ENCODE measurements around the gene CHCHD3.

Gene CHCHD3

GRCh38 chr7:133102276-133103060, 20.6 kb upstream of the CHCHD3 start:
- H3K36me3 Mint-ChIP-seq (ENCODE audit: low read depth) = no peaks in the 10 kb centered on the region
- H3K27me3 Mint-ChIP-seq = peaks cover 10% of the 10 kb centered on the region
- no peak overlapping the region for H3K4me3 Mint-ChIP-seq
- no peaks in the 10 kb centered on the region for H3K4me1 Mint-ChIP-seq (ENCODE audit: low read depth)
- H3K27ac Mint-ChIP-seq = no peak overlapping the region
- DNase-seq = no peak
- no peaks in the 10 kb centered on the region for H3K9me3 Mint-ChIP-seq

GRCh38 chr7:133099633-133100286, 17.9 kb upstream of the CHCHD3 start:
- no peaks in the 10 kb centered on the region for H3K4me1 Mint-ChIP-seq (ENCODE audit: low read depth)
- H3K27me3 Mint-ChIP-seq = peaks cover 7% of the 10 kb centered on the region
- no peak for DNase-seq
- H3K36me3 Mint-ChIP-seq (ENCODE audit: low read depth) = no peaks in the 10 kb centered on the region
- no peak overlapping the region for H3K27ac Mint-ChIP-seq
- no peaks in the 10 kb centered on the region for H3K9me3 Mint-ChIP-seq
- no peak overlapping the region for H3K4me3 Mint-ChIP-seq

GRCh38 chr7:133095119-133095671, 13.3 kb upstream of the CHCHD3 start:
- Mint-ChIP-seq H3K9me3 (no peaks in the 10 kb centered on the region), H3K36me3 (ENCODE audit: low read depth) (no peaks in the 10 kb centered on the region), H3K27me3 (peaks cover 2% of the 10 kb centered on the region), H3K4me1 (ENCODE audit: low read depth) (no peaks in the 10 kb centered on the region), H3K27ac (no peak overlapping the region), H3K4me3 (no peak overlapping the region)
- DNase-seq = no peak

- Mint-ChIP-seq H3K27ac (no peak overlapping the region), H3K4me1 (ENCODE audit: low read depth) (no peaks in the 10 kb centered on the region), H3K4me3 (no peak overlapping the region), H3K36me3 (ENCODE audit: low read depth) (no peaks in the 10 kb centered on the region), H3K9me3 (no peaks in the 10 kb centered on the region), H3K27me3 (no peaks in the 10 kb centered on the region)
- no peak for DNase-seq
Observed at GRCh38 chr7:133091943-133092464, 10.1 kb upstream of the CHCHD3 start.

GRCh38 chr7:133082390-133082766, 488 bp upstream of the CHCHD3 start:
- no peaks in the 10 kb centered on the region for H3K9me3 Mint-ChIP-seq
- peak overlapping the region; percentile 86 for H3K4me3 Mint-ChIP-seq
- DNase-seq = no peak
- peak overlapping the region; percentile 97 for H3K27ac Mint-ChIP-seq
- no peaks in the 10 kb centered on the region for H3K27me3 Mint-ChIP-seq
- peaks cover 36% of the 10 kb centered on the region for H3K36me3 Mint-ChIP-seq (ENCODE audit: low read depth)
- peaks cover 31% of the 10 kb centered on the region for H3K4me1 Mint-ChIP-seq (ENCODE audit: low read depth)

- Mint-ChIP-seq H3K4me3 (peak overlapping the region; percentile 86), H3K27ac (peak overlapping the region; percentile 97), H3K27me3 (no peaks in the 10 kb centered on the region), H3K36me3 (ENCODE audit: low read depth) (peaks cover 47% of the 10 kb centered on the region), H3K4me1 (ENCODE audit: low read depth) (peaks cover 41% of the 10 kb centered on the region), H3K9me3 (no peaks in the 10 kb centered on the region)
- DNase-seq = peak; percentile 33
Observed at GRCh38 chr7:133081119-133081598, 731 bp downstream of the CHCHD3 start.

- H3K27me3 Mint-ChIP-seq = no peaks in the 10 kb centered on the region
- no peak for DNase-seq
- H3K36me3 Mint-ChIP-seq (ENCODE audit: low read depth) = peaks cover 59% of the 10 kb centered on the region
- peaks cover 51% of the 10 kb centered on the region for H3K4me1 Mint-ChIP-seq (ENCODE audit: low read depth)
- no peaks in the 10 kb centered on the region for H3K9me3 Mint-ChIP-seq
- no peak overlapping the region for H3K27ac Mint-ChIP-seq
- H3K4me3 Mint-ChIP-seq = peak overlapping the region; percentile 12
Observed at GRCh38 chr7:133079296-133079695, 2.6 kb downstream of the CHCHD3 start.

- H3K27me3 Mint-ChIP-seq = no peaks in the 10 kb centered on the region
Observed at GRCh38 chr7:133077394-133077793, 4.5 kb downstream of the CHCHD3 start.

GRCh38 chr7:133076142-133076541, 5.7 kb downstream of the CHCHD3 start:
- Mint-ChIP-seq H3K4me1 (ENCODE audit: low read depth) (peaks cover 64% of the 10 kb centered on the region), H3K27ac (no peak overlapping the region), H3K36me3 (ENCODE audit: low read depth) (peaks cover 69% of the 10 kb centered on the region)

More at GRCh38 chr7:133077394-133077793, 4.5 kb downstream of the CHCHD3 start:
- Mint-ChIP-seq H3K36me3 (ENCODE audit: low read depth) (peaks cover 69% of the 10 kb centered on the region), H3K4me3 (no peak overlapping the region), H3K4me1 (ENCODE audit: low read depth) (peaks cover 61% of the 10 kb centered on the region), H3K27ac (no peak overlapping the region), H3K9me3 (no peaks in the 10 kb centered on the region)
- no peak for DNase-seq

GRCh38 chr7:133071506-133071905, 10.4 kb downstream of the CHCHD3 start:
- Mint-ChIP-seq H3K4me1 (ENCODE audit: low read depth) (peaks cover 35% of the 10 kb centered on the region), H3K27me3 (no peaks in the 10 kb centered on the region), H3K4me3 (no peak overlapping the region), H3K27ac (no peak overlapping the region), H3K9me3 (no peaks in the 10 kb centered on the region), H3K36me3 (ENCODE audit: low read depth) (peaks cover 67% of the 10 kb centered on the region)
- no peak for DNase-seq

More at GRCh38 chr7:133076142-133076541, 5.7 kb downstream of the CHCHD3 start:
- Mint-ChIP-seq H3K27me3 (no peaks in the 10 kb centered on the region), H3K9me3 (no peaks in the 10 kb centered on the region), H3K4me3 (no peak overlapping the region)
- DNase-seq = no peak

- Mint-ChIP-seq H3K27ac (no peak overlapping the region), H3K4me3 (no peak overlapping the region), H3K9me3 (no peaks in the 10 kb centered on the region), H3K4me1 (ENCODE audit: low read depth) (peaks cover 33% of the 10 kb centered on the region), H3K36me3 (ENCODE audit: low read depth) (peaks cover 68% of the 10 kb centered on the region), H3K27me3 (no peaks in the 10 kb centered on the region)
- no peak for DNase-seq
Observed at GRCh38 chr7:133070562-133070961, 11.3 kb downstream of the CHCHD3 start.

- Mint-ChIP-seq H3K27ac (no peak overlapping the region), H3K4me1 (ENCODE audit: low read depth) (peaks cover 24% of the 10 kb centered on the region), H3K4me3 (no peak overlapping the region), H3K9me3 (no peaks in the 10 kb centered on the region), H3K27me3 (no peaks in the 10 kb centered on the region), H3K36me3 (ENCODE audit: low read depth) (peaks cover 68% of the 10 kb centered on the region)
- DNase-seq = no peak
Observed at GRCh38 chr7:133065301-133065700, 16.6 kb downstream of the CHCHD3 start.

GRCh38 chr7:133064082-133064820, 17.6 kb downstream of the CHCHD3 start:
- Mint-ChIP-seq H3K27ac (no peak overlapping the region), H3K4me3 (no peak overlapping the region), H3K27me3 (no peaks in the 10 kb centered on the region)

GRCh38 chr7:133061792-133062191, 20.1 kb downstream of the CHCHD3 start:
- Mint-ChIP-seq H3K9me3 (no peaks in the 10 kb centered on the region), H3K27ac (no peak overlapping the region), H3K4me3 (no peak overlapping the region), H3K27me3 (no peaks in the 10 kb centered on the region), H3K4me1 (ENCODE audit: low read depth) (peaks cover 47% of the 10 kb centered on the region), H3K36me3 (ENCODE audit: low read depth) (peaks cover 52% of the 10 kb centered on the region)
- no peak for DNase-seq

More at GRCh38 chr7:133064082-133064820, 17.6 kb downstream of the CHCHD3 start:
- peaks cover 34% of the 10 kb centered on the region for H3K4me1 Mint-ChIP-seq (ENCODE audit: low read depth)
- no peak for DNase-seq
- H3K9me3 Mint-ChIP-seq = no peaks in the 10 kb centered on the region
- peaks cover 71% of the 10 kb centered on the region for H3K36me3 Mint-ChIP-seq (ENCODE audit: low read depth)

Measured in activated T-cell treated with anti-CD3 and anti-CD28 coated beads, Interleukin-2, amount 50 U/mL, for 24 hours (primary cell).